ENCODE measurements around the gene CUL1.

DNA sequence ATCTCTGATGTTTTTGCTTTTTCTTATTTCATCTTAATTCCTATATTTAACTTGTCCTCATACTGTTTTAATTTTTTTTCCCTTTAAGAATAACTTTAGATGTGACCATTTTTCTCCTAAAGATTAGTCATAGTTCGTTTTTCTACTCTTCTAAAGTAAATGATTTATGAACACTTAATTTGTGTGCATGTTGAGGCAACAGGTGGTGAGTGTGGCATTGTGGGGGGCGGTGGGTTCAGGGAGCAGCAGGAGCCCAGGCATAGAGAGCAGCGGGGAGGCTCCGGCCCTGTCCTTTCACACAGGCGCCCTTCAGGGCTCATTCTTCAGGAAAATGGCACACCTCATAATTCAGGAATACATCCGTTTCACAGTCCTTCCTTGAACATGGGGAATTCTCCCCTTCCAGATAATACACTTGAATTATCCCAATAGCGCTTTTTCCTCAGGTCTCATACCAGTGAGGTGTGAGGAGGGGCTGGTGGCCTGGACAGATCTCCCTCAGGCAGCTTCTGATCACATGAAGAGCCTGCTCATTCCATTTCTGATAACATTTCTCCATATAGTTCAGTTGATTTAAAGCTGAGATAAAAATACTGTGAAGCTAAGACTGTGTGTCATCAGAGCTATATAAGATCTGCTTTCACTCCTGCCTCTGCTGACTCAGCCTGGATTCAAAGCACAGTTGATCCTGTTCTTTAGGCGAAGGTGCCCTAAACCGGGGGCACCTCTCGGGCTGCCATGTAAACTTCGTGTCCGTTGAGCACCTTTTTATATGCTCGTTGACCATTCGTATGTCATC is 40.2 kb downstream of the CUL1 start:
- TF ChIP-seq, protein P1, sequence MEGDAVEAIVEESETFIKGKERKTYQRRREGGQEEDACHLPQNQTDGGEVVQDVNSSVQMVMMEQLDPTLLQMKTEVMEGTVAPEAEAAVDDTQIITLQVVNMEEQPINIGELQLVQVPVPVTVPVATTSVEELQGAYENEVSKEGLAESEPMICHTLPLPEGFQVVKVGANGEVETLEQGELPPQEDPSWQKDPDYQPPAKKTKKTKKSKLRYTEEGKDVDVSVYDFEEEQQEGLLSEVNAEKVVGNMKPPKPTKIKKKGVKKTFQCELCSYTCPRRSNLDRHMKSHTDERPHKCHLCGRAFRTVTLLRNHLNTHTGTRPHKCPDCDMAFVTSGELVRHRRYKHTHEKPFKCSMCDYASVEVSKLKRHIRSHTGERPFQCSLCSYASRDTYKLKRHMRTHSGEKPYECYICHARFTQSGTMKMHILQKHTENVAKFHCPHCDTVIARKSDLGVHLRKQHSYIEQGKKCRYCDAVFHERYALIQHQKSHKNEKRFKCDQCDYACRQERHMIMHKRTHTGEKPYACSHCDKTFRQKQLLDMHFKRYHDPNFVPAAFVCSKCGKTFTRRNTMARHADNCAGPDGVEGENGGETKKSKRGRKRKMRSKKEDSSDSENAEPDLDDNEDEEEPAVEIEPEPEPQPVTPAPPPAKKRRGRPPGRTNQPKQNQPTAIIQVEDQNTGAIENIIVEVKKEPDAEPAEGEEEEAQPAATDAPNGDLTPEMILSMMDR (conservative IDR thresholded peaks at IDR 0.05) = no peak
- no peak for TF ChIP-seq ZFX (IDR thresholded peaks at IDR 0.05)
